ENCODE results near the gene ADGRL2.

The ADGRL2 gene

DNA sequence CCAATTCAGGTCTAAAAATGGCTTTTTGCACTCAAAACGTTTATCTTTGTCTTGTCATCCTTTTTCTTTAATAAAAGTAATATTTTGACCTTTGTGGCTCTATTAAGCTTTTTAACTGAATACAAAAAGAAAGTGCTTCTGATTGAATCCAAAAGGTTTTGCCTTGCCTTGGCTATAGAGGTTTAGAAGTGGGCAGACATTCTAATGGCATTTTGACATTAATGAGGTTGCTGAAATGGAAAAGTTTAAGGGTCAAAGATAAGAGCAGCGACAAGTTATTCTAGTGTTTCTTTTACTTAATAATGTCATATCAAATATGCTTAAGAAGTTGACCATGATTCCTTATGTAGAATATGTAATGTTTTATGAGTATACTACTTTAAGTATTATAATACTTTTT lies 120.2 kb downstream of the ADGRL2 start:
- H3K9ac ChIP-seq (ENCODE audit: low read depth, low read length, poor library complexity): no peak overlapping the region
- H2BK12ac ChIP-seq (ENCODE audit: low read length): no peak overlapping the region
- H3K4me2 ChIP-seq (ENCODE audit: insufficient read depth, low read length, poor library complexity, severe bottlenecking): no peak overlapping the region
- H3K4me1 ChIP-seq (ENCODE audit: control insufficient read depth in 2 of 2, insufficient read depth in 1 of 2, low read depth in 1 of 2, low read length in 2 of 2): peaks cover 5 to 21% of the 10 kb centered on the region in 2 donors
- no peak overlapping the region for H2BK5ac ChIP-seq (ENCODE audit: low read length)
- H3K4me3 ChIP-seq (ENCODE audit: low read length in 2 of 2): no peak overlapping the region
- H3K14ac ChIP-seq (ENCODE audit: low read length): no peak overlapping the region
- H2AK5ac ChIP-seq (ENCODE audit: low read depth, low read length): no peak overlapping the region
- no peak overlapping the region for H3K27ac ChIP-seq (replicated peaks; ENCODE audit: low read length)
- no peak overlapping the region for H3K4ac ChIP-seq (ENCODE audit: low read length)
- no peak overlapping the region for H2BK15ac ChIP-seq (ENCODE audit: low read length)
- H4K8ac ChIP-seq (ENCODE audit: low read depth, low read length): no peak overlapping the region
- no peak overlapping the region for H4K91ac ChIP-seq (ENCODE audit: low read depth, low read length, poor library complexity)
- H3K79me1 ChIP-seq (ENCODE audit: low read depth, low read length): peaks cover 3% of the 10 kb centered on the region
- peaks cover 0 to 69% of the 10 kb centered on the region in 2 donors for H3K36me3 ChIP-seq (replicated peaks in 1 of 2; ENCODE audit: control insufficient read depth in 2 of 2, insufficient read depth in 2 of 2, low read length in 2 of 2)
- no peak overlapping the region for H3K18ac ChIP-seq (ENCODE audit: low read length)
- H2AFZ ChIP-seq (ENCODE audit: low read length): no peak overlapping the region
- DNase-seq (ENCODE audit: low spot score): no peak
- no peak overlapping the region for H2BK120ac ChIP-seq (ENCODE audit: low read depth, low read length)
- H3K9me3 ChIP-seq (replicated peaks in 1 of 2; ENCODE audit: control insufficient read depth in 2 of 2, insufficient read depth in 1 of 2, low read depth in 1 of 2, low read length in 2 of 2): no peaks in the 10 kb centered on the region
- no peak overlapping the region for H3K23ac ChIP-seq (ENCODE audit: low read depth, low read length, poor library complexity)
- WGBS, 2 donors (ENCODE audit: extremely low coverage in 2 of 2, insufficient read length in 2 of 2, insufficient replicate concordance in 1 of 2): no CpG with 5 or more reads among the region's 2 CpGs
- H3K27me3 ChIP-seq (ENCODE audit: control insufficient read depth in 3 of 3, insufficient read depth in 3 of 3, low read depth in 1 of 3, low read length in 3 of 3): no peaks in the 10 kb centered on the region

DNA sequence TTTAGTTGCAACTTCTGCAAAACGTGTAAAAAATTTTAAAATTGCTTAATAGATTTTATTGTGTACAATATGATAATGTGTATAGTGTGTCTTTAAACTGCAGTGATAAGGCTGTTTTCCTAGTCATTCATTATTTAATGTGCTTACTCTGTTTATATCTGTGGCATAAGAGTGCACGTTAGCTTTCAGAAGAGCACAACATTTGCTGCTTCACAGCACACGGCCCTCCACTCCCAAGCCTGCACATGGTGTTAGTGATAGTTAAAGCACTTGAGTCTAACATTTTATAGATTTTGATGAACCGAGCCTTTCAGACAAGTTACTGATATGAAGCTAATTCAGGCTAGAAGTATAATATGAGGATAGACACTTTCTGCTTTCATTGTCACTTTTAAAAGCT lies 120.6 kb downstream of the ADGRL2 start:
- H4K8ac ChIP-seq (ENCODE audit: low read depth, low read length): no peak overlapping the region
- no peak overlapping the region for H3K18ac ChIP-seq (ENCODE audit: low read length)
- no peak overlapping the region for H3K4ac ChIP-seq (ENCODE audit: low read length)
- peaks cover 3% of the 10 kb centered on the region for H3K79me1 ChIP-seq (ENCODE audit: low read depth, low read length)
- H2BK120ac ChIP-seq (ENCODE audit: low read depth, low read length): no peak overlapping the region
- peaks cover 0 to 65% of the 10 kb centered on the region in 2 donors for H3K36me3 ChIP-seq (replicated peaks in 1 of 2; ENCODE audit: control insufficient read depth in 2 of 2, insufficient read depth in 2 of 2, low read length in 2 of 2)
- H2AK5ac ChIP-seq (ENCODE audit: low read depth, low read length): no peak overlapping the region
- H4K91ac ChIP-seq (ENCODE audit: low read depth, low read length, poor library complexity): no peak overlapping the region
- H2AFZ ChIP-seq (ENCODE audit: low read length): no peak overlapping the region
- H3K4me2 ChIP-seq (ENCODE audit: insufficient read depth, low read length, poor library complexity, severe bottlenecking): no peak overlapping the region
- no peaks in the 10 kb centered on the region for H3K27me3 ChIP-seq (ENCODE audit: control insufficient read depth in 3 of 3, insufficient read depth in 3 of 3, low read depth in 1 of 3, low read length in 3 of 3)
- DNase-seq (ENCODE audit: low spot score): no peak
- no peak overlapping the region for H2BK5ac ChIP-seq (ENCODE audit: low read length)
- no peak overlapping the region for H3K27ac ChIP-seq (replicated peaks; ENCODE audit: low read length)
- no peak overlapping the region for H3K23ac ChIP-seq (ENCODE audit: low read depth, low read length, poor library complexity)
- no peak overlapping the region for H3K9ac ChIP-seq (ENCODE audit: low read depth, low read length, poor library complexity)
- H2BK15ac ChIP-seq (ENCODE audit: low read length): no peak overlapping the region
- WGBS, 2 donors (ENCODE audit: extremely low coverage in 2 of 2, insufficient read length in 2 of 2, insufficient replicate concordance in 1 of 2): no CpG with 5 or more reads among the region's 4 CpGs
- no peak overlapping the region for H2BK12ac ChIP-seq (ENCODE audit: low read length)
- H3K14ac ChIP-seq (ENCODE audit: low read length): no peak overlapping the region
- no peaks in the 10 kb centered on the region for H3K9me3 ChIP-seq (replicated peaks in 1 of 2; ENCODE audit: control insufficient read depth in 2 of 2, insufficient read depth in 1 of 2, low read depth in 1 of 2, low read length in 2 of 2)
- no peak overlapping the region for H3K4me3 ChIP-seq (ENCODE audit: low read length in 2 of 2)
- H3K4me1 ChIP-seq (ENCODE audit: control insufficient read depth in 2 of 2, insufficient read depth in 1 of 2, low read depth in 1 of 2, low read length in 2 of 2): peaks cover 6 to 24% of the 10 kb centered on the region in 2 donors

DNA sequence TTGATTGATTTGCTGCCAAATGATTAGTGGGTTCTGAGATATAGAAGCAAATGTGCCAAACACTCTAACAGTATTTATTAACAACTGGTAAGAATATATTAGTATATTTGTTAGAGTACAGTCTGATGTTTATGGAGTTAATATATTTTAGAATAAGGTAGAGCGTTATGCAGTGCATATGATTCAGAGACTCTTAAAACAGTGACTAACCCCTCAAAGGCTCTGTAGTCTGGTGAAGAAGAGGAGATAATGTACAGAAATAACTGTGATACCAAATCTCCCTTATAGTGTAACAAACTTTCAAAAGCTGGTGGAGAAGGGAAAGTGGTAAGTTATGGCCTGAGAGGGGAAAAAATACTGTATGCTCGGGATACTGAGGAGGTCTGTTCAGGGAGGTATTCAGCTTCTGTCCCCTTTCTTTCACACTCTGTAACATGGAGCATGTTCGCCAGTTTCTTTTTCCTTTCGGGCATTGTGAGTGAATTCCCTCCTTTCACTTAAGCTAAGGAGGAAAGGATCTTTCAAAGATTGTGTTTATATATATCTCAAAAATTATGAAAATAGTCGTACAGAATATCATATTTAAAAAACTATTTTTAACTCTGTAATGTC lies 121.2 kb downstream of the ADGRL2 start:
- H3K4me3 ChIP-seq (ENCODE audit: low read length in 2 of 2): no peak overlapping the region
- 100% methylated on average over 1 of the region's 5 CpGs for WGBS, 2 donors (ENCODE audit: extremely low coverage in 2 of 2, insufficient read length in 2 of 2, insufficient replicate concordance in 1 of 2)
- DNase-seq (ENCODE audit: low spot score): no peak

DNA sequence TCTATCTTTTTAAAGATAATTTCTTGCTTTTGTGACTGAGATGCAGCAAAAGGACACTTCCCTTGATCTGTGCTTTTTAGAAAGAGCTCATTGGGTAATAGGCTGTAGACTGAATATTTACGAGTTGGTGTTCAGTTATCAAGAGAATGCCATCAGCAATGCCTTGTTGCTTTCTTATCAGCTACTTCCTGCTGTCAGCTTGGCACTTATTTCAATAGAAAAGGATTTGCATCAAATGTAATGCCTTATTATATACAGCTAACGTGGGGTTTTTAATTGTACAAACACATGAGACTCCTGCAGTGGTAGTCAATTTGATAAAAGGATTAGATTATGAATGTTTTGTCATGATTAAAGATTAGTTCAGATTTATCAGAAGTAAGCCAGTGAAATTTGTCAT lies 122.2 kb downstream of the ADGRL2 start:
- Histone ChIP-seq H3K27me3 (ENCODE audit: control insufficient read depth in 3 of 3, insufficient read depth in 3 of 3, low read depth in 1 of 3, low read length in 3 of 3) (no peaks in the 10 kb centered on the region), H2BK120ac (ENCODE audit: low read depth, low read length) (no peak overlapping the region), H3K14ac (ENCODE audit: low read length) (no peak overlapping the region), H3K9me3 (replicated peaks in 1 of 2; ENCODE audit: control insufficient read depth in 2 of 2, insufficient read depth in 1 of 2, low read depth in 1 of 2, low read length in 2 of 2) (no peaks in the 10 kb centered on the region), H3K9ac (ENCODE audit: low read depth, low read length, poor library complexity) (no peak overlapping the region), H2BK15ac (ENCODE audit: low read length) (no peak overlapping the region), H3K23ac (ENCODE audit: low read depth, low read length, poor library complexity) (no peak overlapping the region), H2BK5ac (ENCODE audit: low read length) (no peak overlapping the region), H3K36me3 (replicated peaks in 1 of 2; ENCODE audit: control insufficient read depth in 2 of 2, insufficient read depth in 2 of 2, low read length in 2 of 2) (peaks cover 0 to 50% of the 10 kb centered on the region in 2 donors), H4K91ac (ENCODE audit: low read depth, low read length, poor library complexity) (no peak overlapping the region), H2BK12ac (ENCODE audit: low read length) (no peak overlapping the region), H2AFZ (ENCODE audit: low read length) (no peak overlapping the region), H3K79me1 (ENCODE audit: low read depth, low read length) (peaks cover 3% of the 10 kb centered on the region), H3K4me1 (ENCODE audit: control insufficient read depth in 2 of 2, insufficient read depth in 1 of 2, low read depth in 1 of 2, low read length in 2 of 2) (peaks cover 6 to 32% of the 10 kb centered on the region in 2 donors), H3K27ac (replicated peaks; ENCODE audit: low read length) (no peak overlapping the region), H3K4me2 (ENCODE audit: insufficient read depth, low read length, poor library complexity, severe bottlenecking) (no peak overlapping the region), H3K4ac (ENCODE audit: low read length) (no peak overlapping the region), H3K18ac (ENCODE audit: low read length) (no peak overlapping the region), H2AK5ac (ENCODE audit: low read depth, low read length) (no peak overlapping the region), H4K8ac (ENCODE audit: low read depth, low read length) (no peak overlapping the region), H3K4me3 (ENCODE audit: low read length in 2 of 2) (no peak overlapping the region)
- WGBS, 2 donors (ENCODE audit: extremely low coverage in 2 of 2, insufficient read length in 2 of 2, insufficient replicate concordance in 1 of 2): no CpG with 5 or more reads among the region's 2 CpGs
- no peak for DNase-seq (ENCODE audit: low spot score)

More for the DNA sequence above, 121.2 kb downstream of the ADGRL2 start:
- Histone ChIP-seq H3K4ac (ENCODE audit: low read length) (no peak overlapping the region), H3K27me3 (ENCODE audit: control insufficient read depth in 3 of 3, insufficient read depth in 3 of 3, low read depth in 1 of 3, low read length in 3 of 3) (no peaks in the 10 kb centered on the region), H3K9me3 (replicated peaks in 1 of 2; ENCODE audit: control insufficient read depth in 2 of 2, insufficient read depth in 1 of 2, low read depth in 1 of 2, low read length in 2 of 2) (no peaks in the 10 kb centered on the region), H2BK120ac (ENCODE audit: low read depth, low read length) (no peak overlapping the region), H3K23ac (ENCODE audit: low read depth, low read length, poor library complexity) (no peak overlapping the region), H2AK5ac (ENCODE audit: low read depth, low read length) (no peak overlapping the region), H4K91ac (ENCODE audit: low read depth, low read length, poor library complexity) (no peak overlapping the region), H2BK15ac (ENCODE audit: low read length) (no peak overlapping the region), H3K4me2 (ENCODE audit: insufficient read depth, low read length, poor library complexity, severe bottlenecking) (no peak overlapping the region), H3K27ac (replicated peaks; ENCODE audit: low read length) (no peak overlapping the region), H2BK5ac (ENCODE audit: low read length) (no peak overlapping the region), H3K79me1 (ENCODE audit: low read depth, low read length) (peaks cover 3% of the 10 kb centered on the region), H3K4me1 (ENCODE audit: control insufficient read depth in 2 of 2, insufficient read depth in 1 of 2, low read depth in 1 of 2, low read length in 2 of 2) (peaks cover 6 to 29% of the 10 kb centered on the region in 2 donors), H2AFZ (ENCODE audit: low read length) (no peak overlapping the region), H4K8ac (ENCODE audit: low read depth, low read length) (no peak overlapping the region), H3K18ac (ENCODE audit: low read length) (no peak overlapping the region), H3K14ac (ENCODE audit: low read length) (no peak overlapping the region), H3K36me3 (replicated peaks in 1 of 2; ENCODE audit: control insufficient read depth in 2 of 2, insufficient read depth in 2 of 2, low read length in 2 of 2) (peaks cover 0 to 58% of the 10 kb centered on the region in 2 donors), H2BK12ac (ENCODE audit: low read length) (no peak overlapping the region), H3K9ac (ENCODE audit: low read depth, low read length, poor library complexity) (no peak overlapping the region)

Measured in neuronal stem cell (in vitro differentiated cells).